ENCODE results near the gene ASPDH.
"Not testable (repeated sequence)": the region's sequence is repeated elsewhere in the genome, so short reads cannot be mapped to it uniquely, and the experiment has no call there.

ASPDH gene

GRCh38 chr19:50547385-50548190, 33.9 kb upstream of the ASPDH start:
- DNase-seq = no peak

- no peak for DNase-seq
Measured at GRCh38 chr19:50546527-50547221, 33.0 kb upstream of the ASPDH start.

- DNase-seq = no peak
Measured at GRCh38 chr19:50542943-50543342, 29.2 kb upstream of the ASPDH start.

GRCh38 chr19:50537769-50538230, 24.1 kb upstream of the ASPDH start:
- DNase-seq = peak; percentile 84

- DNase-seq = no peak
Measured at GRCh38 chr19:50537306-50537685, 23.6 kb upstream of the ASPDH start.

GRCh38 chr19:50536662-50537305, 23.1 kb upstream of the ASPDH start:
- DNase-seq = no peak

GRCh38 chr19:50535672-50536187, 22.0 kb upstream of the ASPDH start:
- DNase-seq = no peak

- DNase-seq = no peak
Measured at GRCh38 chr19:50534478-50534877, 20.8 kb upstream of the ASPDH start.

GRCh38 chr19:50532952-50533351, 19.2 kb upstream of the ASPDH start:
- no peak for DNase-seq

GRCh38 chr19:50531171-50531612, 17.5 kb upstream of the ASPDH start:
- no peak for DNase-seq

- not testable (repeated sequence) for DNase-seq
Measured at GRCh38 chr19:50528052-50528451, 14.3 kb upstream of the ASPDH start.

- no peak for DNase-seq
Measured at GRCh38 chr19:50522881-50523280, 9.2 kb upstream of the ASPDH start.

- no peak for DNase-seq
Measured at GRCh38 chr19:50520822-50521465, 7.2 kb upstream of the ASPDH start.

- DNase-seq = no peak
Measured at GRCh38 chr19:50519006-50519575, 5.4 kb upstream of the ASPDH start.

GRCh38 chr19:50518091-50519005, 4.6 kb upstream of the ASPDH start:
- no peak for DNase-seq

- no peak for DNase-seq
Measured at GRCh38 chr19:50517704-50518075, 4.0 kb upstream of the ASPDH start.

- DNase-seq = no peak
Measured at GRCh38 chr19:50516964-50517703, 3.4 kb upstream of the ASPDH start.

- DNase-seq = no peak
Measured at GRCh38 chr19:50516456-50516855, 2.7 kb upstream of the ASPDH start.

- no peak for DNase-seq
Measured at GRCh38 chr19:50515168-50515561, 1.5 kb upstream of the ASPDH start.

- no peak for DNase-seq
Measured at GRCh38 chr19:50514346-50515167, 844 bp upstream of the ASPDH start.

Measured in activated CD4-positive, alpha-beta T cell treated with anti-CD3 and anti-CD28 coated beads, Interleukin-2, amount 50 U/mL, for 48 hours (primary cell).